Vagina (tissue), 2 donors: Measurements from ENCODE around the gene SRF. TPM values are rescaled to one million over a fixed set of nuclear protein-coding genes. Genes with fewer than 3 reads are reported as not detected.

ENCODE experiments used
- DNase-seq, 2 donors: peaks; one replicate each; pipeline ENCODE4 v3.0.0-alpha.2; 2017; ENCODE audit errors: extremely low spot score in 2 of 2
- H3K27ac ChIP-seq: fragments of 200-600 bp; sonication (generic); one replicate; pipeline ENCODE4 v1.5.1; 2019
- H3K27me3 ChIP-seq: fragments of 200-600 bp; sonication (generic); one replicate; pipeline ENCODE4 v1.5.1; 2019
- H3K36me3 ChIP-seq, 2 donors: fragments of 200-600 bp; sonication (generic); one replicate each; pipeline ENCODE4 v1.5.1; 2017 to 2019
- H3K4me1 ChIP-seq: fragments of 200-600 bp; sonication (generic); one replicate; pipeline ENCODE4 v1.5.1; 2019
- H3K4me3 ChIP-seq, 2 donors: fragments of 200-600 bp; sonication (generic); 1 replicate in 1 of 2; 2 replicates in 1 of 2; pipeline ENCODE4 v1.5.1; 2016 to 2019
- H3K9me3 ChIP-seq: fragments of 200-600 bp; sonication (generic); one replicate; pipeline ENCODE4 v1.5.1; 2019
- CTCF ChIP-seq, 3 experiments: fragments of 450-650 bp in 2 of 3; fragments of 200-600 bp in 1 of 3; sonication (generic) in 1 of 3; IDR thresholded peaks; one replicate each; pipeline ENCODE4 v1.5.1; 2017 to 2019; ENCODE audit warnings: antibody characterized with exemption in 3 of 3, mild to moderate bottlenecking in 2 of 3, moderate library complexity in 2 of 3
- POLR2A ChIP-seq, 2 donors: fragments of 450-650 bp; IDR thresholded peaks; one replicate each; pipeline ENCODE4 v1.6.1; 2017; ENCODE audit warnings: antibody characterized with exemption in 2 of 2, mild to moderate bottlenecking in 2 of 2, moderate library complexity in 2 of 2
- POLR2AphosphoS5 ChIP-seq, 2 donors: sonication (generic); formaldehyde crosslinking; IDR thresholded peaks; one replicate each; pipeline ENCODE4 v1.9.0; 2017; ENCODE audit warnings: antibody characterized with exemption in 2 of 2, mild to moderate bottlenecking in 2 of 2, low read depth in 1 of 2; ENCODE audit not compliant: insufficient read depth in 1 of 2
- intact Hi-C: fragments of 100-400 bp; cut with DNase I; formaldehyde crosslinking; loops from one replicate; pipeline ENCODE4 v1.15.1; 2023
- total RNA-seq: library from RNA; depleted of rRNA; stranded (reverse); fragments of >200 nt; gene quantifications from one replicate; pipeline ENCODE4 v1.2.3, GENCODE V29; 2016

The SRF gene
- total RNA-seq, 1 donor from 2014 or later: 28.2 TPM

- Histone ChIP-seq H3K9me3 (no peaks in the 10 kb centered on the region), H3K36me3 (peaks cover 0 to 36% of the 10 kb centered on the region in 2 donors), H3K4me1 (no peaks in the 10 kb centered on the region), H3K4me3 (no peak overlapping the region), H3K27me3 (no peaks in the 10 kb centered on the region), H3K27ac (no peak overlapping the region)
- no peak for DNase-seq
- intact Hi-C loops: no loop called here
- TF ChIP-seq CTCF (IDR thresholded peaks at IDR 0.05): no peak
These were observed 48.0 kb downstream of the SRF start for GRCh38 chr6:43219119-43219518.

DNA sequence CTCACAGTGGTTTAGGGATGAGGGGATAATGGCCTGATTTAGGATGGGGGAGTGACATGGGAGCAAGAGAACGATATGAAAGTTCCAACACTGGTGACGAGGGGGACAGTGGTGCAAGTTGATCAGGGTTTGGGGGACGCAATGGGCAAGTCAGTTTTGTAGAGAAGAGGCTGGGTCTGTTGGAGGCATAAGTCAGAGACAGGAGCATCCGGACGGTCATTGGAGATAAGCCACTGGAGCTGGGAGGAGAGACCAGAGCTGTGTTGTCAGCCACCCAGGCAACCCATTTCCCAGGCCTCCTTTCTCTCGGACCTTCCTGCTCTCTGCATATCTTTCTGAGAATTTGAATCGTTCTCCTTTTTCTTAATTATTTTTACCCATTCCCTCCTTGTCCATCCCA is 48.7 kb downstream of the SRF start:
- peaks cover 0 to 43% of the 10 kb centered on the region in 2 donors for H3K36me3 ChIP-seq
- intact Hi-C loops: no loop called here

GRCh38 chr6:43220439-43220951 is 49.4 kb downstream of the SRF start:
- DNase-seq: no peak
- Histone ChIP-seq H3K9me3 (no peaks in the 10 kb centered on the region), H3K27me3 (no peaks in the 10 kb centered on the region), H3K27ac (no peak overlapping the region), H3K4me3 (no peak overlapping the region), H3K36me3 (peaks cover 0 to 40% of the 10 kb centered on the region in 2 donors), H3K4me1 (no peaks in the 10 kb centered on the region)
- no peak for TF ChIP-seq POLR2A (IDR thresholded peaks at IDR 0.05)
- TF ChIP-seq CTCF (IDR thresholded peaks at IDR 0.05): no peak
- TF ChIP-seq POLR2AphosphoS5 (IDR thresholded peaks at IDR 0.05; ENCODE audit: insufficient read depth in 1 of 2, low read depth in 1 of 2): no peak
- intact Hi-C loops: no loop called here

More for the DNA sequence above, 48.7 kb downstream of the SRF start:
- TF ChIP-seq CTCF (IDR thresholded peaks at IDR 0.05) (no peak), POLR2AphosphoS5 (IDR thresholded peaks at IDR 0.05; ENCODE audit: insufficient read depth in 1 of 2, low read depth in 1 of 2) (no peak), POLR2A (IDR thresholded peaks at IDR 0.05) (no peak)
- H3K27ac ChIP-seq: no peak overlapping the region
- H3K4me3 ChIP-seq: no peak overlapping the region
- DNase-seq: no peak
- no peaks in the 10 kb centered on the region for H3K4me1 ChIP-seq
- no peaks in the 10 kb centered on the region for H3K9me3 ChIP-seq
- no peaks in the 10 kb centered on the region for H3K27me3 ChIP-seq

DNA sequence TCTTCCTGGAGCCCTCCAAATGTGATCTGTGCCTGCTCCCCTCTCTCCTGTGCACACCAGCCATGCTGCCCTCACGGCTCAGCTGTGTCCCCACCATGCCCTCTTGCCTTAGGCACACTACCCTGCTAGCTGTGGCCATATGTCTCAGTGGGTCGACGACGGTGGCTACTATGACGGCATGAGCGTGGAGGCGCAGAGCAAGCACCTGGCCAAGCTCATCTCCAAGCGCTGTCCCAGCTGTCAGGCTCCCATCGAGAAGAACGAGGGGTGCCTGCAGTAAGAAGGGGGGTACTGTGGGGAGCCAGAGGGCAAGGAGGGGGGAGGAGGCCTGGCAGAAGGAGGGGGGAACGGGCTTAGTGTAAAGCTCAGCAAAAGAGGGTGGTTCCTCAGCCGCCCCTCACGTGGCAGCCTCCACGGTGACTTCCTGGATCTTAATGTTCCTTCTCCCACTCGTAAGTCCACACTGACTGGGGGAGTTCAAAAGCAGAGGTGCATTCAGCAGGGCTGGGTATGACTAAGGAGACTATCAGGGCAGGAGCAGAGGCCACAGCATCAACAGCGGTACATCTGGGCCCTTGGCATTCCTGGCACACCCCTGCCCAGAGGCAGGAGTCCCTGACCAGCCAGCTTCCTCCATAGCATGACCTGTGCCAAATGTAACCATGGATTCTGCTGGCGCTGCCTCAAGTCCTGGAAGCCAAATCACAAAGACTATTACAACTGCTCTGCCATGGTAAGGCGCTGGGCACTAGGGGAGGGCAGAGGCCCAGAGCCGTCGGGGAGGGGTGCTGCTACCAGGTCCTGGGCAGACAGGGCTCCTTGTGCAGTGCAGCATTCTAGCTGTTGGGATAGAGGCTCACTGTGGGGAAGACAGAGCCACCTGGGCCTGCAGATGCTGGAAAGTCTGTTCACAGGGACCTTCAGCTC is 50.2 kb downstream of the SRF start:
- peaks cover 0 to 32% of the 10 kb centered on the region in 2 donors for H3K36me3 ChIP-seq
- TF ChIP-seq CTCF (IDR thresholded peaks at IDR 0.05) (no peak), POLR2AphosphoS5 (IDR thresholded peaks at IDR 0.05; ENCODE audit: insufficient read depth in 1 of 2, low read depth in 1 of 2) (no peak), POLR2A (IDR thresholded peaks at IDR 0.05) (no peak)
- H3K27me3 ChIP-seq: no peaks in the 10 kb centered on the region
- no peak overlapping the region for H3K27ac ChIP-seq
- no peaks in the 10 kb centered on the region for H3K4me1 ChIP-seq
- intact Hi-C loops: no loop called here
- no peaks in the 10 kb centered on the region for H3K9me3 ChIP-seq
- no peak overlapping the region for H3K4me3 ChIP-seq
- DNase-seq: no peak
